Measurements from ENCODE around the gene RAD51B.

GRCh38 chr14:67859169-67859749 lies 39.7 kb downstream of the RAD51B start:
- no peak for TF ChIP-seq CTCF (IDR thresholded peaks at IDR 0.05)
- no peak for TF ChIP-seq POLR2A (IDR thresholded peaks at IDR 0.05)

Measured in vagina (tissue), 2 donors.